GM12878 (cell line): ENCODE results near the gene SCLY. TPM values are rescaled to one million over a fixed set of nuclear protein-coding genes. Genes with fewer than 3 reads are reported as not detected.
A peak's percentile ranks its signal among the peaks of the same experiment; 100 is the strongest.

Experiments used
- ATAC-seq: fragments of 200-7000 bp; cut with Tn5 transposase; 3 replicates; pipeline ENCODE4 v1.9.1; 2020; ENCODE audit warnings: mild to moderate bottlenecking, moderate library complexity
- BruUV-seq: library from RNA; stranded (reverse); fragments of 400-500 nt; replicated peaks from 2 replicates; lab custom pipeline; 2021; lab: Mats Ljungman, UMichigan
- CTCF ChIA-PET: fragments of 300-600 bp; sonication (Branson Sonifier 250); formaldehyde crosslinking; extraction: SDS; loops from one replicate; lab custom pipeline; 2021; ENCODE audit warnings: inconsistent platforms; lab: Yijun Ruan, JAX
- POLR2A ChIA-PET: fragments of 350-600 bp; formaldehyde crosslinking; extraction: SDS; loops from one replicate; lab custom pipeline; 2021; ENCODE audit warnings: inconsistent platforms; lab: Charles Lee
- RAD21 ChIA-PET: fragments of 300-600 bp; sonication (Branson Sonifier 250); formaldehyde crosslinking; loops from one replicate; lab custom pipeline; 2023; ENCODE audit warnings: antibody characterized with exemption; ENCODE audit not compliant: unreplicated experiment; lab: Charles Lee
- SMC1A ChIA-PET: fragments of 300-600 bp; sonication (Branson Sonifier 250); formaldehyde crosslinking; loops from one replicate; lab custom pipeline; 2023; ENCODE audit not compliant: unreplicated experiment, uncharacterized antibody; lab: Charles Lee
- DNase-seq: peaks from one replicate; pipeline ENCODE4 v3.0.0-alpha.2; 2011; ENCODE audit warnings: low read depth, low spot score
- FAIRE-seq: peaks from 3 replicates; lab custom pipeline; 2011; peaks lifted over from hg19 to GRCh38; lab: Jason Lieb, UNC
- H2AFZ ChIP-seq: 2 replicates; pipeline ENCODE4 v1.6.0; 2011; ENCODE audit warnings: low read depth, low read length, control low read depth; ENCODE audit not compliant: control insufficient read depth
- H3K27ac ChIP-seq: 2 replicates; pipeline ENCODE4 v1.5.1; 2011; ENCODE audit warnings: control low read depth; ENCODE audit not compliant: control insufficient read depth, insufficient read depth
- H3K27me3 ChIP-seq, 2 experiments: replicated peaks in 1 of 2; 2 replicates each; pipeline versions ENCODE4 v1.6.0 to v1.6.1; 2011; ENCODE audit warnings: low read length in 1 of 2; ENCODE audit not compliant: control insufficient read depth in 2 of 2, insufficient read depth in 2 of 2
- H3K36me3 ChIP-seq, 2 experiments: 2 replicates each; pipeline ENCODE4 v1.5.1; 2011; ENCODE audit warnings: low read length in 1 of 2; ENCODE audit not compliant: control insufficient read depth in 2 of 2, insufficient read depth in 2 of 2
- H3K4me1 ChIP-seq: 2 replicates; pipeline ENCODE4 v1.6.1; 2011; ENCODE audit warnings: mild to moderate bottlenecking, low read length, moderate library complexity, mixed read lengths; ENCODE audit not compliant: control insufficient read depth, insufficient read depth
- H3K4me2 ChIP-seq: 2 replicates; pipeline ENCODE4 v1.6.0; 2011; ENCODE audit warnings: control low read depth; ENCODE audit not compliant: control insufficient read depth, insufficient read depth
- H3K4me3 ChIP-seq: fragments of 200-600 bp; sonication (generic); 2 replicates; pipeline ENCODE4 v1.5.1; 2016
- H3K79me2 ChIP-seq: 2 replicates; pipeline ENCODE4 v1.6.0; 2011; ENCODE audit warnings: low read length; ENCODE audit not compliant: control insufficient read depth, insufficient read depth
- H3K9ac ChIP-seq: 2 replicates; pipeline ENCODE4 v1.8.0; 2011; ENCODE audit warnings: low read length, control low read depth, mixed read lengths; ENCODE audit not compliant: control insufficient read depth, insufficient read depth
- H3K9me3 ChIP-seq: replicated peaks from 3 replicates; pipeline ENCODE4 v1.5.1; 2011; ENCODE audit warnings: mild to moderate bottlenecking, low read length; ENCODE audit not compliant: control insufficient read depth, insufficient read depth
- H4K20me1 ChIP-seq: 2 replicates; pipeline ENCODE4 v1.6.0; 2011; ENCODE audit not compliant: control insufficient read depth, insufficient read depth
- BCL11A ChIP-seq: IDR thresholded peaks from 2 replicates; pipeline ENCODE4 v1.6.1; 2011; ENCODE audit warnings: low read depth, low read length
- IRF4 ChIP-seq: IDR thresholded peaks from 2 replicates; pipeline ENCODE4 v1.6.1; 2011; ENCODE audit warnings: low read depth, low read length
- MEF2B ChIP-seq: fragments of 450-650 bp; IDR thresholded peaks from 2 replicates; pipeline ENCODE4 v1.6.1; 2018; ENCODE audit warnings: mild to moderate bottlenecking, moderate library complexity; ENCODE audit not compliant: partially characterized antibody, poor library complexity, severe bottlenecking
- MXI1 ChIP-seq: fragments of 150-350 bp; IDR thresholded peaks from 2 replicates; pipeline ENCODE4 v1.6.1; 2011; ENCODE audit warnings: low read depth, mild to moderate bottlenecking, inconsistent platforms, low read length, improper control_type of control experiment
- PAX5 ChIP-seq: IDR thresholded peaks from 2 replicates; pipeline ENCODE4 v1.6.1; 2011; ENCODE audit warnings: low read depth, low read length, borderline replicate concordance
- RUNX3 ChIP-seq: IDR thresholded peaks from 2 replicates; pipeline ENCODE4 v1.6.1; 2012; ENCODE audit warnings: low read length, inconsistent platforms
- SMARCA5 ChIP-seq: fragments of 450-650 bp; IDR thresholded peaks from 2 replicates; pipeline ENCODE4 v1.6.1; 2017; ENCODE audit warnings: mild to moderate bottlenecking
- SREBF2 ChIP-seq: IDR thresholded peaks from 2 replicates; pipeline ENCODE4 v1.6.1; 2012; ENCODE audit warnings: mild to moderate bottlenecking, low read length
- TARDBP ChIP-seq: IDR thresholded peaks from 2 replicates; pipeline ENCODE4 v1.6.1; 2016; ENCODE audit warnings: borderline replicate concordance
- TBL1XR1 ChIP-seq: IDR thresholded peaks from 2 replicates; pipeline ENCODE4 v1.6.1; 2012; ENCODE audit warnings: low read depth, low read length, improper control_type of control experiment
- TCF7 ChIP-seq: IDR thresholded peaks from 2 replicates; pipeline ENCODE4 v1.6.1; 2014; ENCODE audit warnings: antibody characterized with exemption, borderline replicate concordance
- ZBED1 ChIP-seq: IDR thresholded peaks from 2 replicates; pipeline ENCODE4 v1.6.1; 2016; ENCODE audit warnings: borderline replicate concordance
- WGBS: methylation state at CpG from one replicate; pipeline ENCODE4 v1.1.6; 2016; ENCODE audit warnings: low lambda C conversion rate; ENCODE audit not compliant: insufficient replicate concordance, insufficient coverage; ENCODE audit errors: missing lambda C conversion rate; 5-methylcytosine and 5-hydroxymethylcytosine counted together
- in situ Hi-C: fragments of 300-500 bp; cut with MboI; formaldehyde crosslinking; loops from 9 replicates; pipeline ENCODE4 v1.14.3; 2018; ENCODE audit warnings: mixed read lengths
- intact Hi-C: fragments of 100-400 bp; cut with micrococcal nuclease; formaldehyde crosslinking; loops from one replicate; pipeline ENCODE4 v1.14.2; 2022; ENCODE audit not compliant: unreplicated experiment
- polyA plus RNA-seq, 11 experiments: library from polyadenylated mRNA; depleted of rRNA in 4 of 11; unstranded in 6 of 11; stranded (reverse) in 5 of 11; fragments of >200 nt; fragmentation: Nextera tagmentation in 4 of 11; fragmentation: Illumina TruSeq in 1 of 11; extraction: Ambion mirVana in 4 of 11; extraction: Trizol in 1 of 11; gene quantifications; 1 replicate in 1 of 11; 2 replicates in 10 of 11; pipeline versions ENCODE4 v1.2.1 to v1.2.3, GENCODE V29; 2011 to 2016; ENCODE audit warnings: inconsistent platforms in 2 of 11, missing spikeins in 2 of 11, low read depth in 1 of 11
- total RNA-seq, 4 experiments: library from RNA; depleted of rRNA in 3 of 4; stranded (reverse); fragments of >200 nt in 3 of 4; fragmentation: Illumina TruSeq in 1 of 4; extraction: Trizol in 1 of 4; gene quantifications; 2 replicates each; pipeline versions ENCODE4 v1.2.1 to v1.2.3, GENCODE V29; 2013 to 2021
- TF ChIP-seq, protein P1 (sequence below): fragments of 450-650 bp; IDR thresholded peaks from 2 replicates; pipeline ENCODE4 v1.6.1; 2016; ENCODE audit warnings: mild to moderate bottlenecking, moderate library complexity, borderline replicate concordance
- TF ChIP-seq, protein P2 (sequence below): fragments of 150-350 bp; IDR thresholded peaks from 2 replicates; pipeline ENCODE4 v1.6.1; 2016; ENCODE audit warnings: low read depth, low read length
- TF ChIP-seq, protein P3 (sequence below): fragments of 150-350 bp; IDR thresholded peaks from 2 replicates; pipeline ENCODE4 v1.6.1; 2014; ENCODE audit warnings: mild to moderate bottlenecking, low read depth, low read length

Gene SCLY
- total and polyA plus RNA-seq, 10 of the 15 experiments (the other 5 are each of a cell fraction or from before 2014, with no cell fraction given), result 3.3 to 49.1 (median 32.3) TPM

DNA sequence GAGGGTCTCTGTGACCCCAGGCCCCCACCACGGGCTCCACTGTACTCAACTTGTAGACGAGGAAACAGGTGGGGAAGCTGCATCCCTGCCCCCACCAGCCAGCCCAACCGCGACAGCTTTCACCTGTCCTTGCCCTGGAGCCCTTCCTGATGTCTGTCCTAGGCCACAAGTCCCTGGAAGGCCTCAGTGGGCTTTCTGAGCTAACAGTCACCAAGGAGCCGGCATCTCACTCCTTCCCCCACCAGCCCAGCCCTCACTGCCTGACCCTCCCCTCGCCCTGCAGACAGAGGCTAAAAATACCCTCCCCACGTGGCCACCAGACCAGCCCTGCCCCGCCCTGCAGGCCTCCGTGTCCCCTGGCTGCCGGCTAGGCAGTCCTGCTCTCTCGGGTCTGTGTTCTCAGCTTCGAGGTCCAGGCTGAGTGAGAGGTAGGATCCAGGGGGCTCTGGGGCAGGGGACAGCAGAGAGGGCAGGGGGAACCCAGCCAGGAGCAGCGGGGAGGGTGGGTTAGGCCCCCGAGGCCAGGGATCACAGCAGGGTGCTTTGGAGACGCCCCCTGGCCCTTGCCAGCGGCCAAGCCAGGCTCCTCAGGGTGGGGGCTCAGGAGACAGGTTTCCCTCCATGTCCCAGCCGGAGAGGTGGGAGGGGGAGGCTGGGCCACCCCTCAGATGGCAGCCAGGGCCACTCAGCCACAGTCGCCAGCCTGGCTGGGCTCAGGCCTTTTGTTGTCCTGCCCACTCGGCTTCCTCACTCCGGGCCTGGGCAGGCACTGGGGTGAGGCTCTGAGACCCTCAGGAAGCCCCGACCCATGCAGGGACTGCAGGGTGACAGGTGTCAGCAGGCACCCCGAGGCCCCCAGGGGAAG is 77.8 kb downstream of the SCLY start, which contains the start of gene KLHL30:
Gene KLHL30 (plus strand): TSS at position 338 of the 865 bp plus-strand sequence. CDS start 2,087 bp downstream, outside the sequence.
- no peaks in the 10 kb centered on the region for H3K79me2 ChIP-seq
- intact Hi-C loops (no loop called here), in situ Hi-C loops (no loop called here)
- ChIA-PET SMC1A (interaction anchor here (1.4 kb wide), 1 partner anchor 30 kb away, joined by 3 read pairs; no protein-coding TSS in a partner anchor), RAD21 (interaction anchor here (0.5 to 1.3 kb wide), 3 partner anchors 38 to 169 kb away, joined by 4 read pairs; no protein-coding TSS in a partner anchor), POLR2A (no interaction called here), CTCF (interaction anchor here (0.6 to 2.5 kb wide), 11 partner anchors 13 to 171 kb away, joined by 3 to 17 read pairs (median 4); no protein-coding TSS in a partner anchor)
- no peaks in the 10 kb centered on the region for H3K27me3 ChIP-seq
- 0 out of 2 replicates have a peak within 1 kb of the TSS, but pooled peaks have one; percentile 9 for H3K4me2 ChIP-seq
- peaks cover 4% of the 10 kb centered on the region; the same call in 1 of the 2 replicates for H3K4me1 ChIP-seq
- H3K9me3 ChIP-seq, result no peaks in the 10 kb centered on the region
- H3K27ac ChIP-seq, result no peak within 1 kb of the TSS
- FAIRE-seq (no peak), DNase-seq (no peak), ATAC-seq (peak; percentile 9; the same call in 1 of the 3 replicates)
- H3K9ac ChIP-seq, result no peak within 1 kb of the TSS
- no peaks in the 10 kb centered on the region for H4K20me1 ChIP-seq
- no TSS peak for BruUV-seq
- no peaks in the 10 kb centered on the region for H3K36me3 ChIP-seq
- H3K4me3 ChIP-seq, result no peak within 1 kb of the TSS
- 29% methylated on average over 19 of the region's 22 CpGs for WGBS
- no peak within 1 kb of the TSS for H2AFZ ChIP-seq
- TF ChIP-seq MXI1 (no peak), BCL11A (no peak), TARDBP (no peak), SMARCA5 (no peak), TBL1XR1 (no peak), IRF4 (no peak), RUNX3 (no peak), MEF2B (no peak), ZBED1 (no peak), TCF7 (no peak), PAX5 (no peak), SREBF2 (no peak)
- TF ChIP-seq, protein P1, sequence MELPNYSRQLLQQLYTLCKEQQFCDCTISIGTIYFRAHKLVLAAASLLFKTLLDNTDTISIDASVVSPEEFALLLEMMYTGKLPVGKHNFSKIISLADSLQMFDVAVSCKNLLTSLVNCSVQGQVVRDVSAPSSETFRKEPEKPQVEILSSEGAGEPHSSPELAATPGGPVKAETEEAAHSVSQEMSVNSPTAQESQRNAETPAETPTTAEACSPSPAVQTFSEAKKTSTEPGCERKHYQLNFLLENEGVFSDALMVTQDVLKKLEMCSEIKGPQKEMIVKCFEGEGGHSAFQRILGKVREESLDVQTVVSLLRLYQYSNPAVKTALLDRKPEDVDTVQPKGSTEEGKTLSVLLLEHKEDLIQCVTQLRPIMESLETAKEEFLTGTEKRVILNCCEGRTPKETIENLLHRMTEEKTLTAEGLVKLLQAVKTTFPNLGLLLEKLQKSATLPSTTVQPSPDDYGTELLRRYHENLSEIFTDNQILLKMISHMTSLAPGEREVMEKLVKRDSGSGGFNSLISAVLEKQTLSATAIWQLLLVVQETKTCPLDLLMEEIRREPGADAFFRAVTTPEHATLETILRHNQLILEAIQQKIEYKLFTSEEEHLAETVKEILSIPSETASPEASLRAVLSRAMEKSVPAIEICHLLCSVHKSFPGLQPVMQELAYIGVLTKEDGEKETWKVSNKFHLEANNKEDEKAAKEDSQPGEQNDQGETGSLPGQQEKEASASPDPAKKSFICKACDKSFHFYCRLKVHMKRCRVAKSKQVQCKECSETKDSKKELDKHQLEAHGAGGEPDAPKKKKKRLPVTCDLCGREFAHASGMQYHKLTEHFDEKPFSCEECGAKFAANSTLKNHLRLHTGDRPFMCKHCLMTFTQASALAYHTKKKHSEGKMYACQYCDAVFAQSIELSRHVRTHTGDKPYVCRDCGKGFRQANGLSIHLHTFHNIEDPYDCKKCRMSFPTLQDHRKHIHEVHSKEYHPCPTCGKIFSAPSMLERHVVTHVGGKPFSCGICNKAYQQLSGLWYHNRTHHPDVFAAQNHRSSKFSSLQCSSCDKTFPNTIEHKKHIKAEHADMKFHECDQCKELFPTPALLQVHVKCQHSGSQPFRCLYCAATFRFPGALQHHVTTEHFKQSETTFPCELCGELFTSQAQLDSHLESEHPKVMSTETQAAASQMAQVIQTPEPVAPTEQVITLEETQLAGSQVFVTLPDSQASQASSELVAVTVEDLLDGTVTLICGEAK, result no peak
- TF ChIP-seq, protein P2, sequence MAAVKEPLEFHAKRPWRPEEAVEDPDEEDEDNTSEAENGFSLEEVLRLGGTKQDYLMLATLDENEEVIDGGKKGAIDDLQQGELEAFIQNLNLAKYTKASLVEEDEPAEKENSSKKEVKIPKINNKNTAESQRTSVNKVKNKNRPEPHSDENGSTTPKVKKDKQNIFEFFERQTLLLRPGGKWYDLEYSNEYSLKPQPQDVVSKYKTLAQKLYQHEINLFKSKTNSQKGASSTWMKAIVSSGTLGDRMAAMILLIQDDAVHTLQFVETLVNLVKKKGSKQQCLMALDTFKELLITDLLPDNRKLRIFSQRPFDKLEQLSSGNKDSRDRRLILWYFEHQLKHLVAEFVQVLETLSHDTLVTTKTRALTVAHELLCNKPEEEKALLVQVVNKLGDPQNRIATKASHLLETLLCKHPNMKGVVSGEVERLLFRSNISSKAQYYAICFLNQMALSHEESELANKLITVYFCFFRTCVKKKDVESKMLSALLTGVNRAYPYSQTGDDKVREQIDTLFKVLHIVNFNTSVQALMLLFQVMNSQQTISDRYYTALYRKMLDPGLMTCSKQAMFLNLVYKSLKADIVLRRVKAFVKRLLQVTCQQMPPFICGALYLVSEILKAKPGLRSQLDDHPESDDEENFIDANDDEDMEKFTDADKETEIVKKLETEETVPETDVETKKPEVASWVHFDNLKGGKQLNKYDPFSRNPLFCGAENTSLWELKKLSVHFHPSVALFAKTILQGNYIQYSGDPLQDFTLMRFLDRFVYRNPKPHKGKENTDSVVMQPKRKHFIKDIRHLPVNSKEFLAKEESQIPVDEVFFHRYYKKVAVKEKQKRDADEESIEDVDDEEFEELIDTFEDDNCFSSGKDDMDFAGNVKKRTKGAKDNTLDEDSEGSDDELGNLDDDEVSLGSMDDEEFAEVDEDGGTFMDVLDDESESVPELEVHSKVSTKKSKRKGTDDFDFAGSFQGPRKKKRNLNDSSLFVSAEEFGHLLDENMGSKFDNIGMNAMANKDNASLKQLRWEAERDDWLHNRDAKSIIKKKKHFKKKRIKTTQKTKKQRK, result no peak
- TF ChIP-seq, protein P3, sequence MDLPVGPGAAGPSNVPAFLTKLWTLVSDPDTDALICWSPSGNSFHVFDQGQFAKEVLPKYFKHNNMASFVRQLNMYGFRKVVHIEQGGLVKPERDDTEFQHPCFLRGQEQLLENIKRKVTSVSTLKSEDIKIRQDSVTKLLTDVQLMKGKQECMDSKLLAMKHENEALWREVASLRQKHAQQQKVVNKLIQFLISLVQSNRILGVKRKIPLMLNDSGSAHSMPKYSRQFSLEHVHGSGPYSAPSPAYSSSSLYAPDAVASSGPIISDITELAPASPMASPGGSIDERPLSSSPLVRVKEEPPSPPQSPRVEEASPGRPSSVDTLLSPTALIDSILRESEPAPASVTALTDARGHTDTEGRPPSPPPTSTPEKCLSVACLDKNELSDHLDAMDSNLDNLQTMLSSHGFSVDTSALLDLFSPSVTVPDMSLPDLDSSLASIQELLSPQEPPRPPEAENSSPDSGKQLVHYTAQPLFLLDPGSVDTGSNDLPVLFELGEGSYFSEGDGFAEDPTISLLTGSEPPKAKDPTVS, result no peak
